Smooth muscle cell (in vitro differentiated cells): ENCODE results near the gene ELAVL4. TPM values are rescaled to one million over a fixed set of nuclear protein-coding genes. Genes with fewer than 3 reads are reported as not detected.
"Not testable (repeated sequence)": the region's sequence is repeated elsewhere in the genome, so short reads cannot be mapped to it uniquely, and the experiment has no call there.

Experiments
- DNase-seq: peaks from one replicate; lab custom pipeline; 2025; ENCODE audit not compliant: unreplicated experiment; lab: John Stamatoyannopoulos, UW
- H2AFZ ChIP-seq: fragments of 200-600 bp; sonication (generic); 2 replicates; pipeline ENCODE4 v1.6.0; 2016; ENCODE audit warnings: antibody characterized with exemption, low read depth, mild to moderate bottlenecking
- H3F3A ChIP-seq: fragments of 200-600 bp; sonication (generic); 2 replicates; pipeline ENCODE4 v1.6.0; 2017; ENCODE audit warnings: antibody characterized with exemption, low read depth
- H3K27ac ChIP-seq: fragments of 200-600 bp; sonication (generic); 2 replicates; pipeline ENCODE4 v1.5.1; 2016; ENCODE audit warnings: low read depth, mild to moderate bottlenecking
- H3K27me3 ChIP-seq: fragments of 200-600 bp; sonication (generic); 2 replicates; pipeline ENCODE4 v1.6.1; 2016; ENCODE audit warnings: low read depth, mild to moderate bottlenecking
- H3K36me3 ChIP-seq: fragments of 200-600 bp; sonication (generic); 2 replicates; pipeline ENCODE4 v1.5.1; 2016; ENCODE audit warnings: low read depth
- H3K4me1 ChIP-seq: fragments of 200-600 bp; sonication (generic); 2 replicates; pipeline ENCODE4 v1.5.1; 2016; ENCODE audit warnings: low read depth
- H3K4me2 ChIP-seq: fragments of 200-600 bp; sonication (generic); 2 replicates; pipeline ENCODE4 v1.6.0; 2016; ENCODE audit warnings: mild to moderate bottlenecking
- H3K4me3 ChIP-seq: fragments of 200-600 bp; sonication (generic); 2 replicates; pipeline ENCODE4 v1.5.1; 2016; ENCODE audit warnings: mild to moderate bottlenecking
- H3K79me2 ChIP-seq: fragments of 200-600 bp; sonication (generic); 2 replicates; pipeline ENCODE4 v1.6.0; 2016; ENCODE audit warnings: low read depth, mild to moderate bottlenecking
- H3K9ac ChIP-seq: fragments of 200-600 bp; sonication (generic); 2 replicates; pipeline ENCODE4 v1.6.0; 2016; ENCODE audit warnings: low read depth
- H3K9me3 ChIP-seq: fragments of 200-600 bp; sonication (generic); replicated peaks from 2 replicates; pipeline ENCODE4 v1.5.1; 2016; ENCODE audit warnings: low read depth
- H4K20me1 ChIP-seq: fragments of 200-600 bp; sonication (generic); 2 replicates; pipeline ENCODE4 v1.6.0; 2016; ENCODE audit warnings: low read depth
- WGBS: methylation state at CpG from one replicate; pipeline ENCODE4 v1.1.7; 2016; ENCODE audit warnings: low lambda C conversion rate; 5-methylcytosine and 5-hydroxymethylcytosine counted together
- polyA plus RNA-seq: library from polyadenylated mRNA; unstranded; fragments of >200 nt; fragmentation: Nextera tagmentation; extraction: Ambion mirVana; gene quantifications from 2 replicates; pipeline ENCODE4 v1.2.1, GENCODE V29; 2016
- total RNA-seq: library from RNA; depleted of rRNA; stranded (reverse); fragments of >200 nt; gene quantifications from 2 replicates; pipeline ENCODE4 v1.2.3, GENCODE V29; 2014
- TF ChIP-seq, protein P1 (sequence below): fragments of 200-600 bp; sonication (generic); IDR thresholded peaks from 2 replicates; pipeline ENCODE4 v1.5.1; 2017; ENCODE audit warnings: borderline replicate concordance, mild to moderate bottlenecking, antibody characterized with exemption; ENCODE audit not compliant: insufficient read depth, poor library complexity, severe bottlenecking

The ELAVL4 gene
- total and polyA plus RNA-seq, 2 experiments from 2014 or later: not detected

DNA sequence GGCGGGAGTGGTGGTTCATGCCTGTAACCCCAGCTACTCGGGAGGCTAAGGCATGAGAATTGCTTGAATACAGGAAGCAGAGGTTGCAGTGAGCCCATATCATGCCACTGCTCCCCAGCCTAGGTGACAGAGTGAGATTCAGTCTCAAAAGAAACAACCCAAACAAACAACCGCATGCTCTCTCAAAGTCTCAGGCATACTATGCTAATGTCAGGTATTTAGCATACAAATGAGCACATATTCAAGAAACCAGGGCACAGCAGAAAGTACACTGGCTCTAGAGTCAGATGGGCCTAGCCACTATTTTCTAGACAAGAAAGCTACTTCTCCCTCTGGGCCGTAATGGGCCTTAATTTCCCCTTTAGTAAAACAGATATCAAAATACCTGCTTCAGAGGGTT, 55.0 kb downstream of the ELAVL4 start:
- Histone ChIP-seq H3K27ac (no peak overlapping the region), H3K9me3 (no peaks in the 10 kb centered on the region), H3K27me3 (no peaks in the 10 kb centered on the region), H3K36me3 (no peaks in the 10 kb centered on the region), H3K9ac (no peak overlapping the region), H3K4me3 (no peak overlapping the region), H3K79me2 (no peaks in the 10 kb centered on the region), H3K4me1 (no peaks in the 10 kb centered on the region), H3F3A (no peaks in the 10 kb centered on the region), H3K4me2 (no peak overlapping the region), H2AFZ (no peak overlapping the region), H4K20me1 (no peaks in the 10 kb centered on the region)
- DNase-seq: no peak
- 55% methylated on average over 4 of the region's 4 CpGs for WGBS
- TF ChIP-seq, protein P1, sequence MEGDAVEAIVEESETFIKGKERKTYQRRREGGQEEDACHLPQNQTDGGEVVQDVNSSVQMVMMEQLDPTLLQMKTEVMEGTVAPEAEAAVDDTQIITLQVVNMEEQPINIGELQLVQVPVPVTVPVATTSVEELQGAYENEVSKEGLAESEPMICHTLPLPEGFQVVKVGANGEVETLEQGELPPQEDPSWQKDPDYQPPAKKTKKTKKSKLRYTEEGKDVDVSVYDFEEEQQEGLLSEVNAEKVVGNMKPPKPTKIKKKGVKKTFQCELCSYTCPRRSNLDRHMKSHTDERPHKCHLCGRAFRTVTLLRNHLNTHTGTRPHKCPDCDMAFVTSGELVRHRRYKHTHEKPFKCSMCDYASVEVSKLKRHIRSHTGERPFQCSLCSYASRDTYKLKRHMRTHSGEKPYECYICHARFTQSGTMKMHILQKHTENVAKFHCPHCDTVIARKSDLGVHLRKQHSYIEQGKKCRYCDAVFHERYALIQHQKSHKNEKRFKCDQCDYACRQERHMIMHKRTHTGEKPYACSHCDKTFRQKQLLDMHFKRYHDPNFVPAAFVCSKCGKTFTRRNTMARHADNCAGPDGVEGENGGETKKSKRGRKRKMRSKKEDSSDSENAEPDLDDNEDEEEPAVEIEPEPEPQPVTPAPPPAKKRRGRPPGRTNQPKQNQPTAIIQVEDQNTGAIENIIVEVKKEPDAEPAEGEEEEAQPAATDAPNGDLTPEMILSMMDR: no peak

- H2AFZ ChIP-seq, H3K9ac ChIP-seq, H3F3A ChIP-seq, H3K4me3 ChIP-seq, DNase-seq, H3K79me2 ChIP-seq, H3K27ac ChIP-seq, H3K9me3 ChIP-seq, H3K4me1 ChIP-seq, H3K36me3 ChIP-seq, H3K27me3 ChIP-seq, H3K4me2 ChIP-seq, H4K20me1 ChIP-seq: not testable (repeated sequence)
- WGBS: 65% methylated on average over 1 of the region's 1 CpG
Measured at GRCh38 chr1:50166351-50166750, 57.6 kb downstream of the ELAVL4 start.

- WGBS: 84% methylated on average over 1 of the region's 1 CpG
- H4K20me1 ChIP-seq: no peaks in the 10 kb centered on the region
- TF ChIP-seq, protein P1: no peak
Measured at GRCh38 chr1:50172299-50172698, 63.6 kb downstream of the ELAVL4 start.

GRCh38 chr1:50174101-50174500, 65.4 kb downstream of the ELAVL4 start:
- Histone ChIP-seq H3K36me3 (no peaks in the 10 kb centered on the region), H3K79me2 (no peaks in the 10 kb centered on the region), H2AFZ (no peak overlapping the region), H4K20me1 (no peaks in the 10 kb centered on the region), H3K9me3 (no peaks in the 10 kb centered on the region), H3F3A (no peaks in the 10 kb centered on the region), H3K4me3 (no peak overlapping the region), H3K4me2 (no peak overlapping the region), H3K27ac (no peak overlapping the region), H3K27me3 (no peaks in the 10 kb centered on the region), H3K4me1 (no peaks in the 10 kb centered on the region), H3K9ac (no peak overlapping the region)
- TF ChIP-seq, protein P1: no peak
- DNase-seq: no peak

More at GRCh38 chr1:50172299-50172698, 63.6 kb downstream of the ELAVL4 start:
- Histone ChIP-seq H3K27ac (no peak overlapping the region), H3K4me1 (no peaks in the 10 kb centered on the region), H3K9ac (no peak overlapping the region), H3F3A (no peaks in the 10 kb centered on the region), H3K9me3 (no peaks in the 10 kb centered on the region), H3K36me3 (no peaks in the 10 kb centered on the region), H2AFZ (no peak overlapping the region), H3K79me2 (no peaks in the 10 kb centered on the region), H3K4me3 (no peak overlapping the region), H3K4me2 (no peak overlapping the region), H3K27me3 (no peaks in the 10 kb centered on the region)
- DNase-seq: no peak
